GM12874 (cell line): ENCODE data around the gene SFPQ.

Experiments
- CTCF ChIP-seq: IDR thresholded peaks from 2 replicates; pipeline ENCODE4 v1.5.1; 2011; ENCODE audit warnings: low read depth, mild to moderate bottlenecking, control low read depth, low read length, moderate library complexity; ENCODE audit not compliant: insufficient read depth

SFPQ gene

GRCh38 chr1:35184495-35185199 is 8.3 kb downstream of the SFPQ start:
- no peak for TF ChIP-seq CTCF

GRCh38 chr1:35181790-35182455 is 11.0 kb downstream of the SFPQ start:
- no peak for TF ChIP-seq CTCF

GRCh38 chr1:35180776-35181374 is 12.1 kb downstream of the SFPQ start:
- no peak for TF ChIP-seq CTCF

- no peak for TF ChIP-seq CTCF
Observed at GRCh38 chr1:35179908-35180307, 13.0 kb downstream of the SFPQ start.

- no peak for TF ChIP-seq CTCF
Observed at GRCh38 chr1:35178874-35179380, 14.0 kb downstream of the SFPQ start.

- no peak for TF ChIP-seq CTCF
Observed at GRCh38 chr1:35178295-35178695, 14.7 kb downstream of the SFPQ start.

GRCh38 chr1:35177237-35177786 is 15.6 kb downstream of the SFPQ start:
- no peak for TF ChIP-seq CTCF
